ENCODE data around the gene SAE1.

GRCh38 chr19:47142779-47143178 lies 12.1 kb downstream of the SAE1 start:
- TF ChIP-seq POLR2A (IDR thresholded peaks at IDR 0.05) (no peak), CTCF (IDR thresholded peaks at IDR 0.05) (no peak)
